OCI-LY3 (cell line): ENCODE results near the gene SGCB.

Experiments used
- EZH2phosphoT487 ChIP-seq: fragments of 200-600 bp; shearing (Covaris generic); IDR thresholded peaks from 2 replicates; pipeline ENCODE4 v1.6.1; 2018; ENCODE audit warnings: antibody characterized with exemption, mixed run types, low read depth
- TF ChIP-seq, protein P1 (sequence below): fragments of 200-600, 300-600 bp; sonication (generic); IDR thresholded peaks from 2 replicates; pipeline ENCODE4 v1.5.1; 2014; ENCODE audit warnings: antibody characterized with exemption, low read length, low read depth

DNA sequence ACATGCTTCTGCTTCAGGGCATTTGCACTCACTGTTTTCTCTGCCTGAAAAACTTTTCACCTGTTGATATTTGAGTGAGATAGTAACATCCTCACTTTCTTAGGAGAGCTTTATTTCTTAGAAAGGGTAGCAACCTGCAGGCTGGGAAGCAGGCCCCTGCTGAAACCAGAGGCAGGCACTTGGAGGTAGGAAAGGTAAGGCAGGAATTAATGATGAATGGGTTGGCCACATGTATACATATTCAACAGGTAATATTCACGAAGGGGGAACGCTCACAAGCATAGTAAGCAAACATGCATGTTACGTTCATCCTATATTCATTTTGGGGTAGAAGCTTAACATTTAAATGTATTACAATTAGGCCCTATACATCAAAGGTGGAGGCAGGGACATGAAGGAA lies 16.2 kb upstream of the SGCB start:
- TF ChIP-seq, protein P1, sequence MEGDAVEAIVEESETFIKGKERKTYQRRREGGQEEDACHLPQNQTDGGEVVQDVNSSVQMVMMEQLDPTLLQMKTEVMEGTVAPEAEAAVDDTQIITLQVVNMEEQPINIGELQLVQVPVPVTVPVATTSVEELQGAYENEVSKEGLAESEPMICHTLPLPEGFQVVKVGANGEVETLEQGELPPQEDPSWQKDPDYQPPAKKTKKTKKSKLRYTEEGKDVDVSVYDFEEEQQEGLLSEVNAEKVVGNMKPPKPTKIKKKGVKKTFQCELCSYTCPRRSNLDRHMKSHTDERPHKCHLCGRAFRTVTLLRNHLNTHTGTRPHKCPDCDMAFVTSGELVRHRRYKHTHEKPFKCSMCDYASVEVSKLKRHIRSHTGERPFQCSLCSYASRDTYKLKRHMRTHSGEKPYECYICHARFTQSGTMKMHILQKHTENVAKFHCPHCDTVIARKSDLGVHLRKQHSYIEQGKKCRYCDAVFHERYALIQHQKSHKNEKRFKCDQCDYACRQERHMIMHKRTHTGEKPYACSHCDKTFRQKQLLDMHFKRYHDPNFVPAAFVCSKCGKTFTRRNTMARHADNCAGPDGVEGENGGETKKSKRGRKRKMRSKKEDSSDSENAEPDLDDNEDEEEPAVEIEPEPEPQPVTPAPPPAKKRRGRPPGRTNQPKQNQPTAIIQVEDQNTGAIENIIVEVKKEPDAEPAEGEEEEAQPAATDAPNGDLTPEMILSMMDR, result no peak
- TF ChIP-seq EZH2phosphoT487, result no peak
